Body of pancreas (tissue), 4 donors: ENCODE results near the gene PAPOLB. TPM values are rescaled to one million over a fixed set of nuclear protein-coding genes. Genes with fewer than 3 reads are reported as not detected.
A peak's percentile ranks its signal among the peaks of the same experiment; 100 is the strongest.

ENCODE experiments used
- ATAC-seq: fragments of 150-250 bp; one replicate; pipeline ENCODE4 v1.9.1; 2016
- DNase-seq, 4 donors: peaks; one replicate each; pipeline ENCODE4 v3.0.0-alpha.2; 2019
- H3K27ac ChIP-seq, 4 donors: fragments of 200-600 bp; sonication (generic); 1 replicate in 3 of 4; 2 replicates in 1 of 4; pipeline versions ENCODE4 v1.5.1 to v1.6.1; 2016 to 2019; ENCODE audit warnings: mild to moderate bottlenecking in 1 of 4, mixed read lengths in 1 of 4, moderate library complexity in 1 of 4
- H3K27me3 ChIP-seq, 2 donors: fragments of 200-600 bp; sonication (generic); one replicate each; pipeline ENCODE4 v1.6.0; 2016; ENCODE audit warnings: mild to moderate bottlenecking in 1 of 2
- H3K36me3 ChIP-seq, 2 donors: fragments of 200-600 bp; sonication (generic); replicated peaks in 1 of 2; 2 replicates each; pipeline ENCODE4 v1.5.1; 2016; ENCODE audit warnings: low read depth in 2 of 2; ENCODE audit not compliant: insufficient read depth in 1 of 2
- H3K4me1 ChIP-seq: fragments of 200-600 bp; sonication (generic); one replicate; pipeline ENCODE4 v1.6.0; 2016
- H3K4me3 ChIP-seq, 2 donors: fragments of 200-600 bp; sonication (generic); 1 replicate in 1 of 2; 2 replicates in 1 of 2; pipeline ENCODE4 v1.5.1; 2016 to 2019
- H3K9me3 ChIP-seq, 3 donors: fragments of 200-600 bp; sonication (generic); 1 replicate in 2 of 3; 2 replicates in 1 of 3; pipeline ENCODE4 v1.5.1; 2016
- POLR2A ChIP-seq, 3 donors: fragments of 450-650 bp; IDR thresholded peaks; one replicate each; pipeline ENCODE4 v1.6.1; 2016; ENCODE audit warnings: antibody characterized with exemption in 3 of 3, mild to moderate bottlenecking in 2 of 3
- WGBS, 2 donors: methylation state at CpG; one replicate each; pipeline ENCODE4 v1.1.5; 2017; 5-methylcytosine and 5-hydroxymethylcytosine counted together
- intact Hi-C: fragments of 100-400 bp; cut with DNase I; formaldehyde crosslinking; loops from one replicate; pipeline ENCODE4 v1.15.1; 2023
- total RNA-seq, 2 donors: library from RNA; depleted of rRNA; stranded (reverse); fragments of >200 nt; gene quantifications; one replicate each; pipeline ENCODE4 v1.1.0, GENCODE V29; 2016
- TF ChIP-seq, protein P1 (sequence below), 7 experiments: fragments of 450-650 bp in 4 of 7; fragments of 200-600 bp in 3 of 7; sonication (generic) in 3 of 7; IDR thresholded peaks; one replicate each; pipeline ENCODE4 v1.5.1; 2016 to 2019; ENCODE audit warnings: antibody characterized with exemption in 7 of 7

Gene PAPOLB
- total RNA-seq, 2 donors from 2014 or later, result under 0.01 TPM; not detected in 1

GRCh38 chr7:4888161-4888560 is 26.3 kb upstream of the PAPOLB start:
- H3K36me3 ChIP-seq, result no peaks in the 10 kb centered on the region
- no peak overlapping the region for H3K27ac ChIP-seq
- no peak overlapping the region for H3K4me3 ChIP-seq
- TF ChIP-seq, protein P1, sequence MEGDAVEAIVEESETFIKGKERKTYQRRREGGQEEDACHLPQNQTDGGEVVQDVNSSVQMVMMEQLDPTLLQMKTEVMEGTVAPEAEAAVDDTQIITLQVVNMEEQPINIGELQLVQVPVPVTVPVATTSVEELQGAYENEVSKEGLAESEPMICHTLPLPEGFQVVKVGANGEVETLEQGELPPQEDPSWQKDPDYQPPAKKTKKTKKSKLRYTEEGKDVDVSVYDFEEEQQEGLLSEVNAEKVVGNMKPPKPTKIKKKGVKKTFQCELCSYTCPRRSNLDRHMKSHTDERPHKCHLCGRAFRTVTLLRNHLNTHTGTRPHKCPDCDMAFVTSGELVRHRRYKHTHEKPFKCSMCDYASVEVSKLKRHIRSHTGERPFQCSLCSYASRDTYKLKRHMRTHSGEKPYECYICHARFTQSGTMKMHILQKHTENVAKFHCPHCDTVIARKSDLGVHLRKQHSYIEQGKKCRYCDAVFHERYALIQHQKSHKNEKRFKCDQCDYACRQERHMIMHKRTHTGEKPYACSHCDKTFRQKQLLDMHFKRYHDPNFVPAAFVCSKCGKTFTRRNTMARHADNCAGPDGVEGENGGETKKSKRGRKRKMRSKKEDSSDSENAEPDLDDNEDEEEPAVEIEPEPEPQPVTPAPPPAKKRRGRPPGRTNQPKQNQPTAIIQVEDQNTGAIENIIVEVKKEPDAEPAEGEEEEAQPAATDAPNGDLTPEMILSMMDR (IDR thresholded peaks at IDR 0.05), result no peak
- ATAC-seq (no peak), DNase-seq (no peak)
- WGBS, 2 donors, result 39 to 64% methylated on average over 3 of the region's 3 CpGs
- no peaks in the 10 kb centered on the region for H3K27me3 ChIP-seq
- intact Hi-C loops, result no loop called here
- peaks cover 10% of the 10 kb centered on the region for H3K4me1 ChIP-seq
- H3K9me3 ChIP-seq, result no peaks in the 10 kb centered on the region

- no peaks in the 10 kb centered on the region for H3K36me3 ChIP-seq
- no peaks in the 10 kb centered on the region for H3K27me3 ChIP-seq
- TF ChIP-seq POLR2A (IDR thresholded peaks at IDR 0.05), result no peak
- TF ChIP-seq, protein P1 (IDR thresholded peaks at IDR 0.05), result no peak
- H3K4me3 ChIP-seq, result no peak overlapping the region
- WGBS, 2 donors, result 47% methylated on average over 1 of the region's 1 CpG; no CpG with 5 or more reads in 1 of the 2 donors
- DNase-seq, result no peak
- H3K27ac ChIP-seq, result no peak overlapping the region
- no peaks in the 10 kb centered on the region for H3K9me3 ChIP-seq
- no peak for ATAC-seq
- intact Hi-C loops, result no loop called here
- H3K4me1 ChIP-seq, result peaks cover 17% of the 10 kb centered on the region
Observed at GRCh38 chr7:4886671-4887070, 24.8 kb upstream of the PAPOLB start.

DNA sequence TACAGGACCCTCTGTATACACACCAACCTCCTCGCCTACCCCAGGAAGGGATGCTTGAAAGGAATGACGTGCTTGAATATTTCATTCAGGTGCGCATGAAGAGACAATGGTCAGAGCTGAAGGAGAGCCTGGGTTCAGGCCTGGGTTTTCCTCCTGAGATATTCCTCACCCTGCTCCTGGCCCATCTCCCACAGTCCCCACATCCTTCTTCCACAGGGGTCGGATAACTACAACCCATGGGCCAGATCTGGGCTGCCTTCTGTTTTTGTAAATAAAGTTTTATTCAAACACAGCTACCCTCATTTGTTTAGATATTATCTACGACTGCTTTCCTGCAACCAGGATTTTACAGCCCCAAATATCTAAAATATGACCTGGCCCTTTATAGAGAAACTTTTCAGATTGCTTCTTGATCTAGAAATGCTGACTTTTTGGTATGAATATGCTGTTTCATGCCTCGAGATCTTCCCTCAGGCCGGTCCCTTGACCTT is 23.5 kb upstream of the PAPOLB start:
- ATAC-seq (no peak), DNase-seq (no peak)
- H3K27ac ChIP-seq, result no peak overlapping the region
- no peaks in the 10 kb centered on the region for H3K36me3 ChIP-seq
- TF ChIP-seq, protein P1 (IDR thresholded peaks at IDR 0.05), result no peak
- no peaks in the 10 kb centered on the region for H3K9me3 ChIP-seq
- H3K27me3 ChIP-seq, result no peaks in the 10 kb centered on the region
- H3K4me1 ChIP-seq, result peaks cover 17% of the 10 kb centered on the region
- intact Hi-C loops, result no loop called here
- H3K4me3 ChIP-seq, result no peak overlapping the region
- WGBS, 2 donors, result 74 to 88% methylated on average over 7 of the region's 7 CpGs

- no peak for DNase-seq
- Histone ChIP-seq H3K36me3 (no peaks in the 10 kb centered on the region), H3K9me3 (no peaks in the 10 kb centered on the region), H3K4me3 (no peak overlapping the region), H3K4me1 (peaks cover 17% of the 10 kb centered on the region), H3K27ac (no peak overlapping the region), H3K27me3 (no peaks in the 10 kb centered on the region)
- ATAC-seq, result no peak
- intact Hi-C loops, result no loop called here
- 36 to 49% methylated on average over 9 to 10 of the region's 10 CpGs for WGBS, 2 donors
- TF ChIP-seq POLR2A (IDR thresholded peaks at IDR 0.05), result no peak
- TF ChIP-seq, protein P1 (IDR thresholded peaks at IDR 0.05), result no peak
Observed at GRCh38 chr7:4884164-4884563, 22.3 kb upstream of the PAPOLB start.

DNA sequence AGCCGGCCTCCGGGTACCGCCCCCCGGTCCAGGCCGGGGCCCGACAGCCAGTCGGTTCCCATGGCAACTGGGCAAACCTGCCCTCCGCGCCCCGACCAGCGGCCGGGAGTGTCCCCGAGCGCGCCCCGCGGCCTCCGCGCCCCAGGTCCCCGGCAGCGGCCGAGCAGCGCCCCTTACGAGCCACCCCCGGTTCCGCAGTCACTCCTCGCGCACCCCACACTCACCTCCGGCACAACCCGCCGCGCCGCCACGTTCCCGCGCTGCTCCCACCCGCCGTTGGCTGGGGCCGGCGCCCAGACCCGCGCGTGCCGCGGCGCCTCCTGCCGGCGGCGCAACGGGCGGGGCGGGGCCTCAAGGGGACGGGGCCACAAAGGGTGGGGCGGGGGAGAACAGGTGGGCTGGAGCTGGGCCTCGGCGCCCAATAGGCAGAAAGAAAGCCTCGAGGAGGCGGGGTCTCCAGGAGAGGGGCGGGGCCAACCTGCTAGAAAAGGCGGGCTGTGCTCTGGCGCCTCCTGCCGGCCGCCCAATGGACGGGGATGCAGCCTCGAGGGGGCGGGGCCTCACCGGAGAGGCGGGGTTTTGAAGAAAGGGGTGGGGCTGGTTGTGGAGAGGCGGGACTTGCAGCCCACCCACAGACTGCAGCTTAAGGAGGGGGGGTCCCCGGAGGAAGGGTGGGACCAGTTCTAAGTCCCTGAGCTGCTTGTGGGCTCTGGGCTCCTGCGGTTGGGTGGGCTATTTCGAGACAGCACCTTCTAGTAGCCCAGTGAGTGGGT is 21.7 kb upstream of the PAPOLB start, which contains the start of gene RADIL:
TSS of gene RADIL (minus strand) at position 345 of the 773 bp plus-strand sequence. CDS start 5,577 bp downstream, outside the sequence.
- ATAC-seq (peak; percentile 98), DNase-seq (peak; percentile 88 to 98 (median 95))
- H3K9me3 ChIP-seq, result no peaks in the 10 kb centered on the region
- H3K36me3 ChIP-seq, result no peaks in the 10 kb centered on the region
- intact Hi-C loops, result no loop called here
- no peak within 1 kb of the TSS for H3K27ac ChIP-seq
- TF ChIP-seq, protein P1 (IDR thresholded peaks at IDR 0.05), result peak; percentile 63 to 99 (median 83)
- TF ChIP-seq POLR2A (IDR thresholded peaks at IDR 0.05), result no peak
- 5 to 28% methylated on average over 8 to 60 of the region's 72 CpGs for WGBS, 2 donors
- peaks cover 17% of the 10 kb centered on the region for H3K4me1 ChIP-seq
- peak within 1 kb of the TSS in 1 of 2 donors; percentile 14 for H3K4me3 ChIP-seq
- no peaks in the 10 kb centered on the region for H3K27me3 ChIP-seq
